Epithelial cell of proximal tubule (primary cell): ENCODE results near the gene MCTP2. TPM values are rescaled to one million over a fixed set of nuclear protein-coding genes. Genes with fewer than 3 reads are reported as not detected.

ENCODE experiments used
- DNase-seq: peaks from one replicate; pipeline ENCODE4 v3.0.0-alpha.2; 2011; ENCODE audit warnings: low read depth
- H3K4me3 ChIP-seq: 2 replicates; pipeline ENCODE4 v1.5.1; 2011; ENCODE audit warnings: low read depth, mild to moderate bottlenecking, low read length
- total RNA-seq: library from RNA; depleted of rRNA; stranded (reverse); fragments of >200 nt; gene quantifications from 2 replicates; pipeline ENCODE4 v1.2.3, GENCODE V29; 2015
- TF ChIP-seq, protein P1 (sequence below): conservative IDR thresholded peaks from 2 replicates; pipeline ENCODE4 v1.5.1; 2012; ENCODE audit warnings: low read depth, mild to moderate bottlenecking, low read length

MCTP2 gene
- total RNA-seq, 1 donor from 2014 or later: 7.5 TPM

- TF ChIP-seq, protein P1, sequence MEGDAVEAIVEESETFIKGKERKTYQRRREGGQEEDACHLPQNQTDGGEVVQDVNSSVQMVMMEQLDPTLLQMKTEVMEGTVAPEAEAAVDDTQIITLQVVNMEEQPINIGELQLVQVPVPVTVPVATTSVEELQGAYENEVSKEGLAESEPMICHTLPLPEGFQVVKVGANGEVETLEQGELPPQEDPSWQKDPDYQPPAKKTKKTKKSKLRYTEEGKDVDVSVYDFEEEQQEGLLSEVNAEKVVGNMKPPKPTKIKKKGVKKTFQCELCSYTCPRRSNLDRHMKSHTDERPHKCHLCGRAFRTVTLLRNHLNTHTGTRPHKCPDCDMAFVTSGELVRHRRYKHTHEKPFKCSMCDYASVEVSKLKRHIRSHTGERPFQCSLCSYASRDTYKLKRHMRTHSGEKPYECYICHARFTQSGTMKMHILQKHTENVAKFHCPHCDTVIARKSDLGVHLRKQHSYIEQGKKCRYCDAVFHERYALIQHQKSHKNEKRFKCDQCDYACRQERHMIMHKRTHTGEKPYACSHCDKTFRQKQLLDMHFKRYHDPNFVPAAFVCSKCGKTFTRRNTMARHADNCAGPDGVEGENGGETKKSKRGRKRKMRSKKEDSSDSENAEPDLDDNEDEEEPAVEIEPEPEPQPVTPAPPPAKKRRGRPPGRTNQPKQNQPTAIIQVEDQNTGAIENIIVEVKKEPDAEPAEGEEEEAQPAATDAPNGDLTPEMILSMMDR: no peak
- no peak overlapping the region for H3K4me3 ChIP-seq
- no peak for DNase-seq
These were observed 107.0 kb downstream of the MCTP2 start for GRCh38 chr15:94338243-94338846.

DNA sequence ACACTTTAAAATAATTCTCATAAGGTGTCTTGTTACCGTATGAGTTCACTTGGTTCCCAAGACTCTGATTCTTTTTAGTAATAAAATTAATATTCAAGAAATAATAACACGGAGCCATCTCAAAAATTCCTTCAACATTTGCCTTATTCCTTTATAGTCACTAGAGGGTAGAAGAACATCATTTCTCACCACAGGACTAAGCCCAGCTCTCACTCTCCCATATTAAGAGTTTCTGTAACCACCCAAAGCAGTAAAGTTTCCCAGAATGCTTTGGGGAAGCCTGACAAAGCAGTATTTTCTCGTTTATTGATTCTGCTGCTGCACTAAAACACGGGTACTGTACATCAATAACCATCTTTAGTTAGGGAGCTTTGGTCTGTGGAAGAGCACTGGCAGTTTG is 114.9 kb downstream of the MCTP2 start:
- H3K4me3 ChIP-seq: no peak overlapping the region
- no peak for DNase-seq
- TF ChIP-seq, protein P1: no peak

DNA sequence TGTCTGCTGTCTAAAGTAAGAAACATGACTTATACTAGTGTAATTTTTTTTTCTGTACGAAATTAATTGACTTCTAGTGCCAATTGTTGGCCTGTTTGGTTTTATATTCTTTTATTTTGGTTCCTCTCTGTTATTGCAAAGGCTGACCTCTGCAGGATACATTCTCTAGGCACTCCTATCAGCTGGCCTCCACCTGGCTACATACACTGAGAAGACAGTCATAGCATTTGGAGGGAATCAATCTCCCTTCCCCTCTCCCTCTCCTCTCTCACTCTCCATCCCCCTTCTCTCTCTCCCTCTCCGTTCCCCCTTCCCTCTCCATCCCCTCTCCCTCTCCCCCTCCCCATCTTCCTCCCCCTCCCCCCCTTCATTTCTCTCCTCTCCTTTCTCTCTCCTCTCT is 116.7 kb downstream of the MCTP2 start:
- DNase-seq: no peak
- TF ChIP-seq, protein P1: no peak
- H3K4me3 ChIP-seq: no peak overlapping the region

GRCh38 chr15:94351031-94351535 is 119.7 kb downstream of the MCTP2 start:
- TF ChIP-seq, protein P1: no peak
- no peak overlapping the region for H3K4me3 ChIP-seq
- no peak for DNase-seq

- no peak for DNase-seq
- H3K4me3 ChIP-seq: no peak overlapping the region
- TF ChIP-seq, protein P1: no peak
These were observed 121.5 kb downstream of the MCTP2 start for GRCh38 chr15:94352636-94353487.

DNA sequence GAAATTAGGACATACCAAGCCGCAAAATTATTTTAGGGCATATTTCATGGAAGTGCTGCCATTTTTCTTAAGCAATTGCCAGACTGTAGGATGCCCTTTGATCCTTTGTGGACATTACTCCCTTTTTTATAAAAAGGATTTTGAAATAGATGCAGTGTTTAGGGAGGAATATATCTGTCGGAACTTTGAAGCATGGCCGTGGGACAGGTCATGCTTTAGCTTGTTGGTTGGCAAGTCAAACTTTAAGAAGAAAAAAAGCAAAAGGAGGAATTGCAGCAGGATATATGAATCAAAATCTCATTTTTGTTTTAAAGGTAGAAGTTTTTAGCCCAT is 122.1 kb downstream of the MCTP2 start:
- H3K4me3 ChIP-seq: no peak overlapping the region
- no peak for DNase-seq
- TF ChIP-seq, protein P1: no peak
